Upper lobe of left lung (tissue), 4 donors: ENCODE measurements around the gene ZNF423.

Experiments
- POLR2A ChIP-seq, 4 donors: fragments of 450-650 bp; IDR thresholded peaks; one replicate each; pipeline ENCODE4 v1.5.1; 2016 to 2017; ENCODE audit warnings: antibody characterized with exemption in 4 of 4, mild to moderate bottlenecking in 2 of 4
- POLR2AphosphoS5 ChIP-seq, 2 donors: sonication (generic); formaldehyde crosslinking; IDR thresholded peaks; one replicate each; pipeline ENCODE4 v1.5.1; 2017; ENCODE audit warnings: antibody characterized with exemption in 2 of 2
- TF ChIP-seq, protein P1 (sequence below), 6 experiments: fragments of 450-650 bp in 4 of 6; fragments of 200-600 bp in 2 of 6; sonication (generic) in 2 of 6; IDR thresholded peaks; one replicate each; pipeline ENCODE4 v1.5.1; 2016 to 2019; ENCODE audit warnings: antibody characterized with exemption in 6 of 6

DNA sequence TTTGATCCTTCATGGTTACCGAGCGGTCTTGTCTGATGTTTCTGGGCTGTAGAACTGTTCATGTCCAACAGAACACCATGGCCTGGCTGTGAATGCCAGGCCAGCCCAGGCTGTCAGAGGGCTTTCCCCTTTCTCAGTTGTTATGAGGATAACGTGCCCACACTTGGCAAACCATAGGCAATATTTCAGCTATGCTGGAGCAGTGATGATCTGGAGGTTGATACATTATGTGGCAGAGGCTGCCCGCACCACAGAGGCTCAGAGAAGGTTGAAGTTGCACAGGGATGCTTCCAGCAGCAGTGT, 389.4 kb downstream of the ZNF423 start:
- TF ChIP-seq, protein P1, sequence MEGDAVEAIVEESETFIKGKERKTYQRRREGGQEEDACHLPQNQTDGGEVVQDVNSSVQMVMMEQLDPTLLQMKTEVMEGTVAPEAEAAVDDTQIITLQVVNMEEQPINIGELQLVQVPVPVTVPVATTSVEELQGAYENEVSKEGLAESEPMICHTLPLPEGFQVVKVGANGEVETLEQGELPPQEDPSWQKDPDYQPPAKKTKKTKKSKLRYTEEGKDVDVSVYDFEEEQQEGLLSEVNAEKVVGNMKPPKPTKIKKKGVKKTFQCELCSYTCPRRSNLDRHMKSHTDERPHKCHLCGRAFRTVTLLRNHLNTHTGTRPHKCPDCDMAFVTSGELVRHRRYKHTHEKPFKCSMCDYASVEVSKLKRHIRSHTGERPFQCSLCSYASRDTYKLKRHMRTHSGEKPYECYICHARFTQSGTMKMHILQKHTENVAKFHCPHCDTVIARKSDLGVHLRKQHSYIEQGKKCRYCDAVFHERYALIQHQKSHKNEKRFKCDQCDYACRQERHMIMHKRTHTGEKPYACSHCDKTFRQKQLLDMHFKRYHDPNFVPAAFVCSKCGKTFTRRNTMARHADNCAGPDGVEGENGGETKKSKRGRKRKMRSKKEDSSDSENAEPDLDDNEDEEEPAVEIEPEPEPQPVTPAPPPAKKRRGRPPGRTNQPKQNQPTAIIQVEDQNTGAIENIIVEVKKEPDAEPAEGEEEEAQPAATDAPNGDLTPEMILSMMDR (IDR thresholded peaks at IDR 0.05): no peak
- no peak for TF ChIP-seq POLR2A (IDR thresholded peaks at IDR 0.05)
- no peak for TF ChIP-seq POLR2AphosphoS5 (IDR thresholded peaks at IDR 0.05)
